Ovary (tissue), 9 donors: Measurements from ENCODE around the gene AFAP1L2. TPM values are rescaled to one million over a fixed set of nuclear protein-coding genes. Genes with fewer than 3 reads are reported as not detected.

Experiments
- DNase-seq, 5 donors: peaks; one replicate each; pipeline ENCODE4 v3.0.0-alpha.2; 2019 to 2020
- H3K27ac ChIP-seq, 2 donors: fragments of 200-600 bp; one replicate each; pipeline versions ENCODE4 v1.5.1 to v1.8.0; 2019 to 2022
- H3K27me3 ChIP-seq: fragments of 200-600 bp; one replicate; pipeline ENCODE4 v1.8.0; 2022
- H3K36me3 ChIP-seq: fragments of 200-600 bp; sonication (generic); one replicate; pipeline ENCODE4 v1.5.1; 2019
- H3K4me1 ChIP-seq: one replicate; pipeline ENCODE4 v1.8.1; 2013; ENCODE audit warnings: mild to moderate bottlenecking, moderate library complexity; ENCODE audit not compliant: insufficient read depth
- H3K4me3 ChIP-seq: fragments of 200-600 bp; sonication (generic); one replicate; pipeline ENCODE4 v1.5.1; 2017
- H3K9me3 ChIP-seq, 2 donors: fragments of 200-600 bp in 1 of 2; sonication (generic) in 1 of 2; one replicate each; pipeline versions ENCODE4 v1.5.1 to v1.8.1; 2013 to 2019; ENCODE audit warnings: mild to moderate bottlenecking in 1 of 2, moderate library complexity in 1 of 2
- EP300 ChIP-seq: sonication (generic); formaldehyde crosslinking; IDR thresholded peaks from one replicate; pipeline ENCODE4 v1.6.1; 2017; ENCODE audit warnings: antibody characterized with exemption
- POLR2A ChIP-seq: fragments of 450-650 bp; IDR thresholded peaks from one replicate; pipeline ENCODE4 v1.6.1; 2017; ENCODE audit warnings: antibody characterized with exemption, mild to moderate bottlenecking, moderate library complexity
- WGBS, 3 donors: extraction: QIAGEN DNeasy Blood & Tissue Kit in 1 of 3; methylation state at CpG; one replicate each; pipeline versions ENCODE4 v1.1.5 to v1.1.7; 2013 to 2017; 5-methylcytosine and 5-hydroxymethylcytosine counted together
- intact Hi-C, 4 donors: fragments of 100-400 bp; cut with DNase I; formaldehyde crosslinking; loops; one replicate each; pipeline versions ENCODE4 v1.11.0 to v1.15.1; 2022 to 2023
- polyA plus RNA-seq, 2 donors: library from polyadenylated mRNA; stranded (reverse); fragments of 200-250 nt in 1 of 2; fragments of 350-450 nt in 1 of 2; fragmentation: Illumina TruSeq in 1 of 2; extraction: RNeasy Lipid Tissue Mini Kit (QIAGEN cat#74804) in 1 of 2; gene quantifications; one replicate each; pipeline ENCODE4 v1.2.3, GENCODE V29; 2013 to 2014
- total RNA-seq, 7 donors: library from RNA; depleted of rRNA in 2 of 7; stranded (reverse); fragments of >200 nt in 2 of 7; fragmentation: NEBNext Ultra II Directional in 3 of 7; extraction: Animal tissue kit (Norgen Biotek cat#: 25700) in 3 of 7; gene quantifications; one replicate each; pipeline versions ENCODE4 v1.1.0 to v1.2.4, GENCODE V29; 2016 to 2023
- TF ChIP-seq, protein P1 (sequence below), 3 donors: fragments of 450-650 bp in 2 of 3; fragments of 200-600 bp in 1 of 3; IDR thresholded peaks; one replicate each; pipeline versions ENCODE4 v1.5.1 to v1.8.0; 2016 to 2022; ENCODE audit warnings: antibody characterized with exemption in 3 of 3, mild to moderate bottlenecking in 1 of 3
- donor health status: DM: no; HTN: no; CAD: no; lungs with moderate emphysema.
- donor health status: DM: no; HTN: no; CAD: no.
- donor health status: Bipolar disorder and iron deficiency.
- donor health status: DM: yes; HTN: yes; CAD: no.
- donor health status: DM: no; HTN: no; CAD: no.
- donor health status: DM: yes; HTN: yes; CAD: no.

AFAP1L2 gene
- total and polyA plus RNA-seq, 9 donors = 9.8 to 53.7 (median 23.3) TPM

GRCh38 chr10:114272696-114273095 lies 131.6 kb downstream of the AFAP1L2 start:
- no peak overlapping the region for H3K27ac ChIP-seq
- no peaks in the 10 kb centered on the region for H3K4me1 ChIP-seq
- TF ChIP-seq EP300 (no peak), POLR2A (no peak)
- TF ChIP-seq, protein P1, sequence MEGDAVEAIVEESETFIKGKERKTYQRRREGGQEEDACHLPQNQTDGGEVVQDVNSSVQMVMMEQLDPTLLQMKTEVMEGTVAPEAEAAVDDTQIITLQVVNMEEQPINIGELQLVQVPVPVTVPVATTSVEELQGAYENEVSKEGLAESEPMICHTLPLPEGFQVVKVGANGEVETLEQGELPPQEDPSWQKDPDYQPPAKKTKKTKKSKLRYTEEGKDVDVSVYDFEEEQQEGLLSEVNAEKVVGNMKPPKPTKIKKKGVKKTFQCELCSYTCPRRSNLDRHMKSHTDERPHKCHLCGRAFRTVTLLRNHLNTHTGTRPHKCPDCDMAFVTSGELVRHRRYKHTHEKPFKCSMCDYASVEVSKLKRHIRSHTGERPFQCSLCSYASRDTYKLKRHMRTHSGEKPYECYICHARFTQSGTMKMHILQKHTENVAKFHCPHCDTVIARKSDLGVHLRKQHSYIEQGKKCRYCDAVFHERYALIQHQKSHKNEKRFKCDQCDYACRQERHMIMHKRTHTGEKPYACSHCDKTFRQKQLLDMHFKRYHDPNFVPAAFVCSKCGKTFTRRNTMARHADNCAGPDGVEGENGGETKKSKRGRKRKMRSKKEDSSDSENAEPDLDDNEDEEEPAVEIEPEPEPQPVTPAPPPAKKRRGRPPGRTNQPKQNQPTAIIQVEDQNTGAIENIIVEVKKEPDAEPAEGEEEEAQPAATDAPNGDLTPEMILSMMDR (IDR thresholded peaks at IDR 0.05) = no peak
- H3K36me3 ChIP-seq = no peaks in the 10 kb centered on the region
- WGBS, 3 donors = 84 to 93% (median 85%) methylated on average over 6 of the region's 6 CpGs
- no peak overlapping the region for H3K4me3 ChIP-seq
- no peaks in the 10 kb centered on the region for H3K9me3 ChIP-seq
- DNase-seq = no peak
- no peaks in the 10 kb centered on the region for H3K27me3 ChIP-seq
- intact Hi-C loops = no loop called here

DNA sequence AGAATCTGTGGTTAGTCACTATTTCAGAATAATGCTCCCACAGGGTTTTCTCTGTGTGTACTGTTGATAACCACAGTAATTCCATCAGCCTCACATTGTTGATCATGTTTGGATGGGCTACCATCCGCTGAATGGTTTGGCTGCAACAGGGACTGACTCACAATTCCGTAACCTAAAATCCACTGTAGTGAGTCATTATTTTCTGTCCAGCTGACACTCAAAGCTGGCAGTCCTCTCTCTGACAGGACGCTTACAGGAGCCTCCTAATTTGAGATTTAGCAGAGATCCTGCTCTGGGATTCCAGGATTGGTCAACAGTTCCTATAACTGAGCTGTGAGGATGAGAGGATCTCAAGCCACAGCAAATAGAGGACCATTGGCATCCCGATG lies 132.5 kb downstream of the AFAP1L2 start:
- no peak overlapping the region for H3K27ac ChIP-seq
- H3K9me3 ChIP-seq = no peaks in the 10 kb centered on the region
- WGBS, 3 donors = 37 to 55% (median 40%) methylated on average over 4 of the region's 4 CpGs
- H3K4me1 ChIP-seq = no peaks in the 10 kb centered on the region
- no peak for DNase-seq
- H3K36me3 ChIP-seq = no peaks in the 10 kb centered on the region
- H3K27me3 ChIP-seq = no peaks in the 10 kb centered on the region
- no peak overlapping the region for H3K4me3 ChIP-seq
- TF ChIP-seq EP300 = no peak
- TF ChIP-seq, protein P1 (IDR thresholded peaks at IDR 0.05) = no peak
- no peak for TF ChIP-seq POLR2A
- intact Hi-C loops = no loop called here

- no peaks in the 10 kb centered on the region for H3K9me3 ChIP-seq
- H3K27me3 ChIP-seq = no peaks in the 10 kb centered on the region
- H3K27ac ChIP-seq = no peak overlapping the region
- no peak for DNase-seq
- TF ChIP-seq, protein P1 (IDR thresholded peaks at IDR 0.05) = no peak
- no peak for TF ChIP-seq POLR2A
- TF ChIP-seq EP300 = no peak
- intact Hi-C loops = no loop called here
- no peaks in the 10 kb centered on the region for H3K4me1 ChIP-seq
- no peak overlapping the region for H3K4me3 ChIP-seq
- H3K36me3 ChIP-seq = no peaks in the 10 kb centered on the region
- 73 to 77% (median 75%) methylated on average over 3 of the region's 3 CpGs for WGBS, 3 donors
Measured at GRCh38 chr10:114271075-114271778, 133.1 kb downstream of the AFAP1L2 start.

DNA sequence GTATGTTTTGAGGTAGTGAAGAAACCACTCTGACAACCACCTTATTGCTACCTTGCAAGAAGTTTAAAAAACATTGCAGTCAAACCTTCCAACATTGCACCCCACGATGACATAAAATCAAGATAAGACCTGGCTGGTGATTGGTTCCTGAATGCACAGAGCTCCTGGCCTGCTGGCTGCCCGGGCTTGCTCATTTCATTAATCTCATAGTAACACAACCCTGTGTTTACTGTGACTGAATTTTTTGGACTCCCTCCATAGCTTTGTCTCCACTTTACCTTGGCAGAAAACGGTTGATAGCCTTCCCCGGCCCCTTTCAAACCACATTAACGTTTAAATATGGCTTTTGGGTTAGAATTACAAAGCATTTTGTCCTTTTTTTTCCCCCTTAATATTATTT lies 137.8 kb downstream of the AFAP1L2 start:
- intact Hi-C loops = loop anchor here in 1 of 4 donors (10.0 kb wide), 1 partner anchor 92 kb away; the partner anchor contains the start of genes CCDC186 and TDRD1
- TF ChIP-seq, protein P1 (IDR thresholded peaks at IDR 0.05) = no peak
- no peak for TF ChIP-seq EP300
- TF ChIP-seq POLR2A = no peak
- DNase-seq = no peak
- Histone ChIP-seq H3K36me3 (no peaks in the 10 kb centered on the region), H3K4me3 (no peak overlapping the region), H3K9me3 (no peaks in the 10 kb centered on the region), H3K27ac (no peak overlapping the region), H3K4me1 (no peaks in the 10 kb centered on the region), H3K27me3 (no peaks in the 10 kb centered on the region)
- 18 to 27% (median 24%) methylated on average over 5 of the region's 5 CpGs for WGBS, 3 donors
